ENCODE measurements around the gene SLC9A5. TPM values are rescaled to one million over a fixed set of nuclear protein-coding genes. Genes with fewer than 3 reads are reported as not detected.

SLC9A5 gene
- total and polyA plus RNA-seq, 10 of the 15 experiments (the other 5 are each of a cell fraction or from before 2014, with no cell fraction given), result 0.26 to 5.7 (median 1.5) TPM

DNA sequence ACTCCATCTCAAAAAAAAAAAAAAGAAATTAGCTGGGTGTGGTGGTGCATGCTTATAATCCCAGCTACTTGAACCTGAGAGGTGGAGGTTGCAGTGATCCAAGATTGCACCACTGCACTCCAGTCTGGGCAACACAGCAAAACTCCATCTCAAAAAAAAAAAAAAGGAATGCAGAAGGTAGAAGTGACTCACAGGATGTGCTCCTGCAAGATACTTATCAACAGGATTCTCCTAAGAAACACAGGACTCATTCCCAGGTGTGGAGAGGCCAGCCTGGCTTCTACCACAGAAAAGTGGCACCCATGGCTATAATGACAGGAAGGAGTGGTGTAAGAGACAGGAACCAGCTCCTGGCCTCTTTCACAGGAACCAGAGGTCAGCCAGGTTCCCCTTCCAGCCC lies 36.0 kb upstream of the SLC9A5 start:
- DNase-seq (ENCODE audit: low read depth, low spot score), result no peak
- CTCF ChIA-PET, result no interaction called here
- Histone ChIP-seq H2AFZ (ENCODE audit: control insufficient read depth, low read depth, low read length) (no peak overlapping the region), H3K4me2 (ENCODE audit: control insufficient read depth, insufficient read depth) (no peak overlapping the region), H3K27me3 (replicated peaks in 1 of 2; ENCODE audit: control insufficient read depth in 2 of 2, insufficient read depth in 2 of 2, low read length in 1 of 2) (no peaks in the 10 kb centered on the region), H4K20me1 (ENCODE audit: control insufficient read depth, insufficient read depth) (no peaks in the 10 kb centered on the region), H3K27ac (ENCODE audit: control insufficient read depth, insufficient read depth) (no peak overlapping the region), H3K9me3 (replicated peaks; ENCODE audit: control insufficient read depth, insufficient read depth, low read length) (no peaks in the 10 kb centered on the region), H3K4me3 (no peak overlapping the region), H3K36me3 (ENCODE audit: control insufficient read depth in 2 of 2, insufficient read depth in 2 of 2, low read length in 1 of 2) (no peaks in the 10 kb centered on the region), H3K79me2 (ENCODE audit: control insufficient read depth, insufficient read depth, low read length) (no peaks in the 10 kb centered on the region), H3K4me1 (ENCODE audit: control insufficient read depth, insufficient read depth, low read length) (no peaks in the 10 kb centered on the region), H3K9ac (ENCODE audit: control insufficient read depth, insufficient read depth, low read length) (no peak overlapping the region)
- SMC1A ChIA-PET (ENCODE audit: uncharacterized antibody, unreplicated experiment), result interaction anchor here (1.0 kb wide), 1 partner anchor 253 kb away, joined by 3 read pairs; no protein-coding TSS in a partner anchor
- POLR2A ChIA-PET, result no interaction called here
- RAD21 ChIA-PET (ENCODE audit: unreplicated experiment), result no interaction called here
- no peak for FAIRE-seq
- no TSS peak for BruUV-seq (replicated peaks)
- ATAC-seq, result no peak
- in situ Hi-C loops (cut with MboI) (no loop called here), intact Hi-C loops (cut with micrococcal nuclease; ENCODE audit: unreplicated experiment) (no loop called here)
- TF ChIP-seq MYB (IDR thresholded peaks at IDR 0.05; ENCODE audit: borderline replicate concordance, low read depth, low read length) (no peak), POLR2AphosphoS5 (IDR thresholded peaks at IDR 0.05; ENCODE audit: low read length) (no peak), YBX1 (IDR thresholded peaks at IDR 0.05) (no peak), ZNF207 (IDR thresholded peaks at IDR 0.05; ENCODE audit: borderline replicate concordance) (no peak), NFYB (IDR thresholded peaks at IDR 0.05; ENCODE audit: insufficient read depth, low read depth, low read length) (no peak), HDGF (IDR thresholded peaks at IDR 0.05) (no peak), RCOR1 (conservative IDR thresholded peaks at IDR 0.05; ENCODE audit: low read depth, low read length) (no peak), PML (IDR thresholded peaks at IDR 0.05; ENCODE audit: low read length) (no peak), CBX5 (IDR thresholded peaks at IDR 0.05; ENCODE audit: low read depth) (no peak), POLR2AphosphoS2 (IDR thresholded peaks at IDR 0.05; ENCODE audit: low read depth, low read length) (no peak), CHD2 (IDR thresholded peaks at IDR 0.05; ENCODE audit: borderline replicate concordance, low read depth, low read length) (no peak), ASH2L (IDR thresholded peaks at IDR 0.05; ENCODE audit: borderline replicate concordance, low read depth) (no peak)
- TF ChIP-seq, protein P1, sequence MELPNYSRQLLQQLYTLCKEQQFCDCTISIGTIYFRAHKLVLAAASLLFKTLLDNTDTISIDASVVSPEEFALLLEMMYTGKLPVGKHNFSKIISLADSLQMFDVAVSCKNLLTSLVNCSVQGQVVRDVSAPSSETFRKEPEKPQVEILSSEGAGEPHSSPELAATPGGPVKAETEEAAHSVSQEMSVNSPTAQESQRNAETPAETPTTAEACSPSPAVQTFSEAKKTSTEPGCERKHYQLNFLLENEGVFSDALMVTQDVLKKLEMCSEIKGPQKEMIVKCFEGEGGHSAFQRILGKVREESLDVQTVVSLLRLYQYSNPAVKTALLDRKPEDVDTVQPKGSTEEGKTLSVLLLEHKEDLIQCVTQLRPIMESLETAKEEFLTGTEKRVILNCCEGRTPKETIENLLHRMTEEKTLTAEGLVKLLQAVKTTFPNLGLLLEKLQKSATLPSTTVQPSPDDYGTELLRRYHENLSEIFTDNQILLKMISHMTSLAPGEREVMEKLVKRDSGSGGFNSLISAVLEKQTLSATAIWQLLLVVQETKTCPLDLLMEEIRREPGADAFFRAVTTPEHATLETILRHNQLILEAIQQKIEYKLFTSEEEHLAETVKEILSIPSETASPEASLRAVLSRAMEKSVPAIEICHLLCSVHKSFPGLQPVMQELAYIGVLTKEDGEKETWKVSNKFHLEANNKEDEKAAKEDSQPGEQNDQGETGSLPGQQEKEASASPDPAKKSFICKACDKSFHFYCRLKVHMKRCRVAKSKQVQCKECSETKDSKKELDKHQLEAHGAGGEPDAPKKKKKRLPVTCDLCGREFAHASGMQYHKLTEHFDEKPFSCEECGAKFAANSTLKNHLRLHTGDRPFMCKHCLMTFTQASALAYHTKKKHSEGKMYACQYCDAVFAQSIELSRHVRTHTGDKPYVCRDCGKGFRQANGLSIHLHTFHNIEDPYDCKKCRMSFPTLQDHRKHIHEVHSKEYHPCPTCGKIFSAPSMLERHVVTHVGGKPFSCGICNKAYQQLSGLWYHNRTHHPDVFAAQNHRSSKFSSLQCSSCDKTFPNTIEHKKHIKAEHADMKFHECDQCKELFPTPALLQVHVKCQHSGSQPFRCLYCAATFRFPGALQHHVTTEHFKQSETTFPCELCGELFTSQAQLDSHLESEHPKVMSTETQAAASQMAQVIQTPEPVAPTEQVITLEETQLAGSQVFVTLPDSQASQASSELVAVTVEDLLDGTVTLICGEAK (IDR thresholded peaks at IDR 0.05; ENCODE audit: borderline replicate concordance), result no peak
- TF ChIP-seq, protein P2, sequence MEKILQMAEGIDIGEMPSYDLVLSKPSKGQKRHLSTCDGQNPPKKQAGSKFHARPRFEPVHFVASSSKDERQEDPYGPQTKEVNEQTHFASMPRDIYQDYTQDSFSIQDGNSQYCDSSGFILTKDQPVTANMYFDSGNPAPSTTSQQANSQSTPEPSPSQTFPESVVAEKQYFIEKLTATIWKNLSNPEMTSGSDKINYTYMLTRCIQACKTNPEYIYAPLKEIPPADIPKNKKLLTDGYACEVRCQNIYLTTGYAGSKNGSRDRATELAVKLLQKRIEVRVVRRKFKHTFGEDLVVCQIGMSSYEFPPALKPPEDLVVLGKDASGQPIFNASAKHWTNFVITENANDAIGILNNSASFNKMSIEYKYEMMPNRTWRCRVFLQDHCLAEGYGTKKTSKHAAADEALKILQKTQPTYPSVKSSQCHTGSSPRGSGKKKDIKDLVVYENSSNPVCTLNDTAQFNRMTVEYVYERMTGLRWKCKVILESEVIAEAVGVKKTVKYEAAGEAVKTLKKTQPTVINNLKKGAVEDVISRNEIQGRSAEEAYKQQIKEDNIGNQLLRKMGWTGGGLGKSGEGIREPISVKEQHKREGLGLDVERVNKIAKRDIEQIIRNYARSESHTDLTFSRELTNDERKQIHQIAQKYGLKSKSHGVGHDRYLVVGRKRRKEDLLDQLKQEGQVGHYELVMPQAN (conservative IDR thresholded peaks at IDR 0.05), result no peak
- TF ChIP-seq, protein P3, sequence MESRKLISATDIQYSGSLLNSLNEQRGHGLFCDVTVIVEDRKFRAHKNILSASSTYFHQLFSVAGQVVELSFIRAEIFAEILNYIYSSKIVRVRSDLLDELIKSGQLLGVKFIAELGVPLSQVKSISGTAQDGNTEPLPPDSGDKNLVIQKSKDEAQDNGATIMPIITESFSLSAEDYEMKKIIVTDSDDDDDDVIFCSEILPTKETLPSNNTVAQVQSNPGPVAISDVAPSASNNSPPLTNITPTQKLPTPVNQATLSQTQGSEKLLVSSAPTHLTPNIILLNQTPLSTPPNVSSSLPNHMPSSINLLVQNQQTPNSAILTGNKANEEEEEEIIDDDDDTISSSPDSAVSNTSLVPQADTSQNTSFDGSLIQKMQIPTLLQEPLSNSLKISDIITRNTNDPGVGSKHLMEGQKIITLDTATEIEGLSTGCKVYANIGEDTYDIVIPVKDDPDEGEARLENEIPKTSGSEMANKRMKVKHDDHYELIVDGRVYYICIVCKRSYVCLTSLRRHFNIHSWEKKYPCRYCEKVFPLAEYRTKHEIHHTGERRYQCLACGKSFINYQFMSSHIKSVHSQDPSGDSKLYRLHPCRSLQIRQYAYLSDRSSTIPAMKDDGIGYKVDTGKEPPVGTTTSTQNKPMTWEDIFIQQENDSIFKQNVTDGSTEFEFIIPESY (IDR thresholded peaks at IDR 0.05), result no peak
